Stimulated activated CD8-positive, alpha-beta memory T cell treated with anti-CD3 and anti-CD28 coated beads, Interleukin-7, amount 100 ng/mL, for 1 hour (primary cell): ENCODE measurements around the gene MDC1.

Experiments used
- DNase-seq, 2 donors: peaks; one replicate each; pipeline ENCODE4 v3.0.0-alpha.2; 2020; ENCODE audit warnings: low read depth in 2 of 2

MDC1 gene

DNA sequence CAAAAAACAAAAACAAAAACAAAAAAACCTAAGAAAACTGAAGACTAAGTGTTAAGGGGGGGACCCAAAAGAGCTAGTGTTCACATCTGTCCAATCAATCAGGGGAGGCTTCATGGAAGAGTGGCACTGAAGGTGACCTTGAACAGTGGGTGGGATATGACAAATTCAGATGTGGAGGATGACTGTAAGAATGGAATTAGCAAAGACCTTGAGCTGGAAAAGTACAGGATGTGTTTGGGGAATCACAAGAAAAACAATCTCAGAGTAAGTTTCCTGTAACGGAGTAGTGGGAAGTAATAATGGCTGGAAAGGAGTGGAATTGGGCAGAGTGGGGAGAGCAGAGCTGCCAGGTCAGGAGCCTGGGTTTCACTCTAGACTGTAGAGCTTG, 30.2 kb upstream of the MDC1 start:
- no peak for DNase-seq

DNA sequence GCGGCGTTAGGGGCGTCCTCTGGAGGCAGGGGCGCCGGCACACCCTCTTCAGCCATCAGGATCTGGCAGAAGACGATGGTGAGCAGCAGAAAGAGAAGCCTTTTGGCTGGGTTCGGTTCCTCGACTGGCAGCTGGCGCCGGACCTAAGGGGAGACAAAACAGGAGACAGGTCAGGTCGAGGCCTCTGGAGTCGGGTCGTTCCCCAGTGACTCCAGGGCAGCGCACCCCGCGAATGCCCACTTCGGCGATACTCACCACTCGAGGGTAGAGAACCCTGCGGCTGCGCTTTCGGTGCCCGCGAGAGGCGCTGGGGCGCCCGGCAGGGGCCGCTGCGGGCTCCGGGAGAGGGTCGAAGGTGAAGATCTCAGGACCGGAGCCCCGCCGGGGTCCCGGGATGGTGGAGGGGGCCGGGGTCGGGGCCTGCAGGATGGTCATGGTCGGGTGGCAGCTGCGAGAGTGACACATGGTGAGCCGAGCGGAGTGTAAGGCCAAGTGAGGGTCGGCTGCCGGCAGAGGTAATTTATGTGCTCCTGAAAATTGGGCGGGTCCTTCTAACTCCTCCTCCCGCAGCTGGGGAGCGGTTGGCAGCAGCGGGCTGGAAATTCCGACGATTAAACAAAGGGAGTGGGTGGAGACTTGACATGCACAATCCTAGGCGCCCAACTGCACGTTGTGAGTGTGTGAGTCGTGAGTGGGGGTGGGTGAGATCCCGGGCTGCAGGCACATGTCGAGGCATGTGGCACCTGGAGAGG, 27.1 kb upstream of the MDC1 start, which contains the start of gene IER3:
TSS of gene IER3 (minus strand) at position 494 of the 752 bp plus-strand sequence. CDS start at position 465, 29 bp downstream.
- DNase-seq, result no peak

DNA sequence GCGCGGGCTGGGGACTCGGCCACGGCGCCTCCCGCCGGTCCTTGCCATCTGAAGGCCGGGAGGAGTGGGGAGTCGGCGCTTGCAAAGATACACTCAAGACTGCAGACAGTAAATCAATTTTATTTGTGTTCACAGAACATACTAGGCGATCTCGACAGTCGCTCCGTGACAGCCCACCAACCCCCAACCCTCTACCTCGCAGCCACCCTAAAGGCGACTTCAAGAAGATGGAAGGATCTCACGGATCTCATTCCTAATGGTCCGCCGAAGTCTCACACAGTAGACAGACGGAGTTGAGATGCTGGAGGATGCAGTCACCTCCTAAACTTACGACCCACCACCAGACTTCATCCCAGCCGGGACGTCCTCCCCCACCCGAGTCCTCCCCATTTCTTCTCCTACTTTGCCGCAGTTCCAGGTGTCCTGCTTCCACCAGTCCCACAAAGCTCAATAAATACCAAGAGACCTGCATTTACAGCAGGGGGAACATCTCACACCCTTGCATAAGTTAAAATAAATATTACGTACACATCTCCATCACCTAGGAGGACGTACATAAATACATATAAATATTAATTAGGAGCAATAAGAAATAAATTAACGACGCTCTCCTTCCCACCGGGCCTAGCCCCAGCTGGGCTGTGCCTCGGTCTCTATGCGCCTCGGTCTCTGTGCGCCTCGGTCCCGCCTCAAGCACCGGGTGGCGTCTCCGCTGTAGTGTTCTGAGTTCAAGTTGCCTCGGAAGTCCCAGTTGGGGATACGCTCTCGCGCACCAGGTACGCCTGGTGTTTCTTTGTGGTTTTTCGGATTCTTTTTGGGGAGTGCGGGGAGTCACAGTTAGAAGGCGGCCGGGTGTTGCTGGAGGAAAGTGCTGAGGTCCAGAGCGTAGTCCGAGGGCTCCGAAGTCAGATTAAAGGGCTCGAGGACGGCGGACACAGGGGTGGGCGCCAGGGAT, 26.3 kb upstream of the MDC1 start:
- no peak for DNase-seq

DNA sequence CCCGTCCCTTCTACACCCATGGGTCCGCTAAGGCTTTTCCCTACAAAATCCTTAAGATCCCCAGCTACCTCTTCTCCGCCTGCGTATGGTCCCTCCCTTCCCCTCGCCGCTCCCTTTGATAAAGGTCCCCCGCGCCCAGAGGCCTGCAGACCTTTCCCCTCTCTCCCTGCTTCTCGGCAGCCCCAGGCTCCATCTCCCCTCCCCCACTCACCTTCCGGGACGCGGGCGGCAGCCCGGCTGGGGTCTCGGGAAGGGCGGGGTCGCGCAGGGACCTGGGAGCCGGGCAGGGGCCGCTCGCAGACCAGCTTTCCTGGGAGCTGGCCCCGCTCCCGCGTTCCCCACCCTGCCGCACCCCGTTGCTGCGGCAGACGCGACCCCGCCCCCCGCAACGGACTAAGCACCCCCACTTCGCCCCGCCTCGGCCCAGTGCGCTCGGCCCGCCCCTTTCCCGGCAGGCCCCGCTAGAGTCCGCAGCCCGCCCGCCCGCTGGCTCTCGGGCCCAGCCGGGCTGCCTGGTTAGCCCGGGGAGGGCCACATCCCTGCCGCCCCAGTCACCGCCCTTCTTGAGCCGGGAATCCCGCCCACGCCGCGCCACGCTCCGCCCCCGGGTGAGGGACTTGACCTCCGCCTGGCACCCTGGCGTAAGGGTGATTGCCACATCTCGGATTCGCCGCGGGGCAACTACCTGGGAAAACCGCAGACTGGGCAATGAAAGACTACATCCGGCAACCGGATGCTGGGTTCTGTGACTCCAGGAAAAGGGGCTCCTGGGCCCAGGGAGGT, 25.4 kb upstream of the MDC1 start, which contains the start of gene FLOT1:
TSS of gene FLOT1 (minus strand) at position 372 of the 783 bp plus-strand sequence. CDS start 498 bp downstream, outside the sequence.
- DNase-seq, result peak; percentile 83 to 88

DNA sequence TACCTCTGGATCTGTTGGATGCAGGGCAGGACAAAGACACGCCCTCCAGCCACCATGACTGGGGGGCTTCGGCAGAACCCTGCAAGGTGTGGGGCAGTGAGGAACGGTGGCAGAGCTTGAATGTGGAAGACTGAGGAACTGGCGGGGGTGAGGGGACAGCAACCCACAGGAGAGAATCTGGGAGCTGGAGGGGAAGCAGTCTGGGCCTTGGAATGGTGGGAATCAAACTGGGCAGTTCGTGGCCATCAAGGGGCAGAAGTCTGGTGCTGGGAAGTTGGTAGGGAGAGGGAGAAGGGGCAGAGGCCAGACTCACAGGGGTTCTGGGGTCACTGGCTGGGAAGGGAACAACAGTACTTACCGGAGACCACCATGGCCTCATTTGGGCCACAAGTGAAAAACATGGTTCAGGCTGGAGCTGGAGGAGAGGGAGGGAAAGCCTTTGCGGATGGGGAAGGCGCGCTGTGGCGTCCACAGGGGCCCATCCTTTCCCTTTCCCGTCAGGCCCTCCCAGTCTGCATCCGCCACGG, 24.8 kb upstream of the MDC1 start:
- no peak for DNase-seq

DNA sequence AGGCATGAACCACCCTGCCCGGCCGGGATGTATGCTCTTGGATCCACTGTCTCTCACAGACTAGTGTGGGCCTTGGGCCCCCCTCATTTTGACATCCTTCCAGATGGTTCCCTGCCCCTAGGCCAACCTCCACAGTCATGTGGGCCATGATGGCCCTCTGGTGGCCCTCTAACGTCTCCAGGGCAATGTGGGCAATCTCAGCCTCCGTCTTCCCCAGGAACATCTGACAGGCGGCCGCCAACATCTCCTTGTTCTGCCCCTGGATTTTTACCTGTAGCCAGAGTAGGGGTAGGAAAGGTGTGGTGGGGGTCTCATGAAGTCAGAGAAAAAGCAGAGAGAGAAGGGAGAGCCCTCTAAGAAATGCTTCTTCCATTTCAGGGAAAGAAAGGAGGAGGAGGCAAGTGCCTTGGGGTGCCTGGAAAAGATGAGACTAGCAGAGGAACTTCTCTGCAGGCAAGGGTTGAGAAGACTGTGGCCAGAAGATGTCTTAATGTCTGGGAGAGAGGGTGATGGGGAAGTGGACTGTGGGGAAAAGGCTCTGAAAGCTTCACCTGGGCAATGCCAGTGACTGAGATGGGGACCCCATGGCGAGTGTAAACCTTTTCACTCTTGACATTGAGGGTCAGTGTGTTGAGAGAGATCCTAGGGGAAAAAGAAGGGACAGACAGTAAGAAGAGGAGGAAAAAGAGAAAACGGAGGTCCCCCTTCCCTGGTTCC, 24.1 kb upstream of the MDC1 start:
- no peak for DNase-seq

DNA sequence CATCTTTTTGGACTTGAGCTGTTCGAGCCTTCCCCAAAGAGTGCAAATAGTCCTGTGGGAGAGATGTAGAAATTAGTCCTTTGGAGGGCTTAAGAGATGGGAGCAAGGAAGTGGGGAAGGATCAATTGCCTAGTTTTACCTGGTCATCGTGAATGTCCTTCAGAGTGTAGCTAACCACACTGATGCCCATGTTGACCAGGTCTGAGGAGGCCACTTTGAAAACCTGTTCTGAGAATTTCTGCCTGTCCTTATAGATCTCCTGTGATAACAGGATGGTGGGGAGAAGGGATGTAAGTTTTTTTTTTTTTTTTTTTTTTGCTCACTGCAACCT, 23.4 kb upstream of the MDC1 start:
- DNase-seq, result no peak

DNA sequence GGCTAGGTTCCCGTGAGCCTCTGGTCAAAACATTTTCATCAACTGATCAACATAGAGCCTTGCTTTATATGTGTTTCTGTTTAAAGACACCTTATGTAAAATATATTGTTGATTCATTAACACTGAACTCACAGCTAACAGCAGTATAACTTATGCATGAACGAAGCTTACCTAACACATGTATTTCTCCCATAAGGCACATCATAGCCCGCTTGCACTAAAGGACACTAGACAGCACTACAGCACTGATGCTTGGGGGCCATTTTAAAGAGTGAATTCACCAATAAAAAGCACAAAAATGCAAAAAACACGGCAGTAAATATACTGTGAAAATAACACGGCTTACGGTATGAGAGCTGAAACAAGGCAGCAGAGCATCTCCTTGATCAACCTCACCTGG, 21.5 kb upstream of the MDC1 start:
- DNase-seq, result no peak

DNA sequence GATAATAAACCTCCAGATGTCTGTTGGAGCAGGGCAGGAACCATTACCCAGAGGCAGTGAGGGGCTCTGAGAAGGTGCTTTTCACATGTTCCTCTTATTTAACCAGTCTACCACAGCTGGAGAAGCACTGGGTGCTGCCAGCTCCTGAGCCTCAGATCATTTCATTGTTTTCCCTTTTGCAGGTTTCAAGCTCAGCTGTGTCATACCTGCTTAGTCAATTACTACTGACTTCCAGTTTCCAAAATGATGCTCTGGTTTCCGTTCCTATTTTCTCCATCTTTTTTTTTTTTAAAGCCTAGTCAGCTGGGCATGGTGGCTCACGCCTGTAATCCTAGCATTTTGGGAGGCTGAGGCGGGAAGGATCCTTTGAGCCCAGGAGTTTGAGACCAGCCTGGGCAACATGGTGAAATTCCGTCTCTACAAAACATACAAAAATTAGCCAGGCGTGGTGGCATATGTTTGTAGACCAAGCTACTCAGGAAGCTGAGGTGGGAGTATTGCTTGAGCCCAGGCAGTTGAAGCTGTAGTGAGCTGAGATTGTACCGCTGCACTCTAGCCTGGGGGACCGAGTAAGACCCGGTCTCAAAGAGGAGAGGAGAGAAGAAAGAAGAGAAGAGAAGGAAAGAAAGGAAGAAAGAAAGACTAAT, 18.7 kb upstream of the MDC1 start:
- no peak for DNase-seq

DNA sequence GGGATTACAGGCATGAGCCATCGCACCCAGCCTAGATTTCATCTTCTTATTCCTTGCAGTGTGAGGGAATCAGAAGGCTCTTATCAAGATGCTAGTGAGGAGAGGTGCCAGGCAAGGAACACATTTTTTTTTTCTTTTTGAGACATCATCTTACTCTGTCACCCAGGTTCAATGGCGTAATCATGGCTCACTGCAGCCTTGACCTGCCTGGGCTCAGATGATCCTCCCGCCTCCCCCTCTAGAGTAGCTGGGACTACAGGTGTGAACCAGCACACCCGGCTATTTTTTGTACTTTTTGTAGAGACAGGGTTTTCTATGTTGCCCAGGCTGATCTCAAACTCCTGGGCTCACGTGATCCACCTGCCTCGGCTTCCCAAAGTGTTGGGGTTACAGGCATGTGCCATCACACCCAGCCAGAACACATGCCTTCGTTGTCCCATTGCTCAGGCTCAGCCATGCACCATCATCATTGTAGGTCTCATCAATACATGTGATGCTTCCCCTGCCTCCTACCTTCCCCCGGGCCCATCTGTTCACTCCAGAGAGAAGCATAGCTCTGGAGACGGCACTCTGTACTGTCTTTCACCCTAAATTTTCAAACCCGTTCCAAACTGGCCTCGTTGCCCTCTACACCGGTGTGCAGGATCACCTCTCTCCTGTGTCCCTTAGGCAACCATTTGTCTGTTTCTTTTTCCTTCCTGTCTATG, 15.3 kb upstream of the MDC1 start:
- DNase-seq, result no peak

DNA sequence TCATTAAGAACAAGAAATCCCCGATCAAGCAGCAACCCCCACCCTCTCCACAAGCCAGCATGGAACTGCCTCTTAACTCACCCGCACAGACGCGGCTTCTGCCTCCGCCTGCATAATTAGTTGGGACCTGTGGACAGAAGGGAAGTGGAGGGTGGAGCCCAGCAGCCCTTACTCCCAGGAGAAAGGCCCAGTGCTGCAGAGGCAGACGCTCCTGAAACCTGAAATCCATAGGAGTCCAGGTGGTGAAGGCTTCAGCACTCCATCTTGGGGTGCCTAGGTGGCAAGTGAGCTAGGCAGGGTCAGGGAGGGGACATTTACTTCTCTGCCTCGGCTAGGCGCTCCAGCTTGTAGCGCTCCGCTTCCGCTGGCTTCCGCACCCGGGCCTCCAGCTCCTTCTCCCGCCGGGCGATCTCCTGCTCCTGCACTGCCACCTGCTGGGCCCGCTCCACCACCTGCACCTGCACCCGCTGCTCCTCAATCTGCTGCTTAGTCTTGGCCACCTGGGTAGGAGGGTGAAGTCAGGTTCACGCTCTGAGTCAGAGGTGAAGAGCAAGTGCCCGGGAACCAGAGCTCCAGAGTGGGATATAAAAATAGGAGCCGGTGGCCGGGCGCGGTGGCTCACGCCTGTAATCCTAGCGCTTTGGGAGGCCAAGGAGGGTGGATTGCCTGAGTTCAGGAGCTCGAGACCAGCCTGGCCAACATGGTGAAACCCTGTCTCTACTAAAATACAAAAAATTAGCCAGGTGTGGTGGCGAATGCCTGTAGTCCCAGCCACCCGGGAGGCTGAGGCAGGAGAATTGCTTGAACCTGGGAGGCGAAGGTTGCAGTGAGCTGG, 13.7 kb upstream of the MDC1 start:
- peak; percentile 56 to 60 for DNase-seq

DNA sequence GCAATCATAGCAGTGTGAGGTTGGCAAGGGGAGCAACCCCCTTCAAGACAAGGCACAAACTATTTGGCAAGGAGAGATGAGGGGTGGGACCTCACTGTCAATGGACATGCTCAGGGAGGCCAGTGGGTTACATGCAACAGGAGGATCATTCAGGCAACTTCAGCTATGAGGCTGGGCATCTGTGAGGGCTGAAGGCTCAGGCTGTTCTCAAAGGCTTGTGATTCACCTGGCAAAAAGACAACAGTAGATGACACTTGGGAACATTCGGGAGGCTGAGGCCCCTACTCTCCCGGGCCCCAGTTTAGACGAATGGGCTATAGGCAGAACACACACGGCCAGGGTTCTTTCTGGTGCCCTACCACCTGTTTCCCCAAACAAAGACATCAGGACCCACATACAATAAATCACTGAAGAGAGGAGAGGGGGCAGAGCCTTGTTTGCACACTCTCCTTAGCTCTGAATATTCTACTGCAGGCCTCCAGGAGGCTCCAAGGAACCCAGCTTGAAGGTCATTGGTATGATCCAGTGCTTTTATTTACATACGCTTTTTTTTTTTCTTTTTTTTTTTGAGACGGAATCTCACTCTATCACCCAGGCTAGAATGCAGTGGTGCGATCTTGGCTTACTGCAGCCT, 11.0 kb upstream of the MDC1 start:
- DNase-seq, result no peak

DNA sequence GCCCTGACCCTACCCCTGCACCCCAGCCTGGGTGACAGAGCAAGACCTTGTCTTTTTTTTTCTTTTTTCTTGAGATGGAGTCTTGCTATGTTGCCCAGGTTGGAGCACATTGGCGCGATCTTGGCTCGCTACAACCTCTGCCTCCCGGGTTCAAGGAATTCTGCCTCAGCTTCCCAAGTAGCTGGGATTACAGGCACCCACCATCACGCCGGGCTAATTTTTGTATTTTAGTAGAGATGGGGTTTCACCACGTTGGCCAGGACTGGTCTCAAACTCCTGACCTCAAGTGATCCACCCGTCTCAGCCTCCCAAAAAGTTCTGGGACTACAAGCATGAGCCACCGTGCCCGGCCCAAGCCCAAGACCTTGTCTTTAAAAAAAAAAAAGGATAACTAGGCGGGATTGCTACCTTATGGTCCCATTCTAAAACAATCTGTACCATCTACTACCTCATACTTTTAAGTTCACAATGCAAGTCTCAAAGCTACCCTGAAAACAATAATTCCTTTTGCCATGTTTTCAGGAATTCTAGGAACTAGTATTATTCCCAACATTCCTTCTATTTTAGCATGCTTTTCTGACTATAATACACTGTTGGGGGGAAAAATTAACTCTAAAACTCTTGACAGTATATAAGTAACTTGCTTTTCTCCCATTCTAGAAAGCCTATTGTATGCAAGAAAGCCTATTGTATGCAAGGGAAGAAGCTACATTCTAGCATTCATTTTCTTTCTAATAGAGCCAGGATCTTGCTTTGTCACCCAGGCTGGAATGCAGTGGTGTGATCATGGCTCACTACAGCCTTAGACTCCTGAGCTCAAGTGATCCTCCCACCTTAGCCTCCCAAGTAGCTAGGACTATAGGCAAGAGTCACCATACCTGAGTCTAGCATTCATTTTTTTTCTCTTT, 9.7 kb upstream of the MDC1 start:
- DNase-seq, result no peak

DNA sequence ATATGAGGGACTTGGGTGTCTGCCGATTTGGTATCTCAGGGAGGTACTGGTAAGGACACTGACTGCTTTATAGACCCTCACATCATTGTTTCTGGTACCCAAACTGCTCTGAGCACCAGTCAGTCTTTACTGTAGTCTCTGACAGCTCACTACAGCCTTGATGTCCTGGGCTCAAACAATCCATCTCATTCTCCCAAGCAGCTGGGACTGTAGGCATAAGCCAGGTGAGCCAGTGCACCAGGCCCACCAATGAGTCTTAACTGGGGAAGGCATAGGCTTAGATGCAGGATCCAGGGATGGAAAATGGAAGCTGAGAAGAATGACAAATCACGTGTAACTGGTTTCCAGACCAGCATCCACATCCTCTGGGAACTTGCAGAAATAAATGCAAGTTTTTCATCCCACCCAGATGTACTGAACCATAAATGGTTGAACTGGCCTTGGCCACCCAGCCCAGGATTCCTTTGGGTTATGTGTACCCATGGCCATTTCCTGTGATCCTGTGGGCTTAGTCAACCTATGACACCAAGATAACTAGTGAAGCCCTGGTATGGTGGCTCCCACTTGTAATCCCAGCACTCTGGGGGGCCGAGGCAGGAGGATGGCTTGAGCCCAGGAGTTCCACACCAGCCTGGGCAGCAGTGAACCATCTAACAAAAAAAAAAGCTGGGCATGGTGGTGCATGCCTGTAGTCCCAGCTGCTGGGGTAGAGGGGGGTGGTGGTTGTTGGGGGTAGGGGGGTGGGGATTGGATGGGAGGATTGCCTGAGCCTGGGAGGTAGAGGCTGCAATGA, 8.8 kb upstream of the MDC1 start:
- no peak for DNase-seq

DNA sequence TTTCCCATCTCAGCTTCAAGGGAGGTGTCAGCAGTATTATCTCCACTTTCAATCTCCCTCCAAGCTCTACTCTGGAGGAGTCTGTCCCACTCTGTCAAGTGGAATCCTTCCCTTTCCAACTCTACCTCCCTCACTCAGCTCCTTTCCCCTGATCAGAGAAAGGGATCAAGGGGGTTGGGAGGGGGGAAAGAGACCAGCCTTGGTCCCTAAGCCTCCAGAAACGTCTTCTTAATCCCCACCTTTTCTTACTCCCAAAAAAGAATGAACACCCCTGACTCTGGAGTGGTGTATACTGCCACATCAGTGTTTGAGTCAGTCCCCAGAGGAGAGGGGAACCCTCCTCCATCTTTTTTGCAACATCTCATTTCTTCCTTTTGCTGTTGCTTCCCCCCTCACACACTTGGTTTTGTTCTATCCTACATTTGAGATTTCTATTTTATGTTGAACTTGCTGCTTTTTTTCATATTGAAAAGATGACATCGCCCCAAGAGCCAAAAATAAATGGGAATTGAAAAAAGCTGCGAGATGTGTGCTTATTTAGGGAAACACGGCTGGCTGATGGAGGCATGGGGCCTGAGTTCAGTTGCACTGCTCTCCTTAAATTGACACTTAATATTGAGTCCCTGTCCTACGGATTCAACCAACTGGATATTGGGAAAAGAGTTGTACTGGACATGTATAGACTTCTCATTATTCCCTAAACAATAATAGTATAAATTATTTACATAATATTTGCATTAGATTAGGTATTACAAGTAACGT, 8.0 kb upstream of the MDC1 start:
- DNase-seq, result no peak
